Lower leg skin (tissue), 4 donors: ENCODE results near the gene DTNB. TPM values are rescaled to one million over a fixed set of nuclear protein-coding genes. Genes with fewer than 3 reads are reported as not detected.

ENCODE experiments used
- DNase-seq, 2 donors: peaks; one replicate each; pipeline ENCODE4 v3.0.0-alpha.2; 2019; ENCODE audit warnings: low spot score in 2 of 2
- H3K4me3 ChIP-seq: fragments of 200-600 bp; sonication (generic); 2 replicates; pipeline ENCODE4 v1.5.1; 2017; ENCODE audit warnings: mild to moderate bottlenecking, low read depth; ENCODE audit not compliant: poor library complexity, severe bottlenecking
- CTCF ChIP-seq, 3 donors: fragments of 450-650 bp; IDR thresholded peaks; one replicate each; pipeline ENCODE4 v1.5.1; 2016; ENCODE audit warnings: antibody characterized with exemption in 3 of 3, mild to moderate bottlenecking in 3 of 3, moderate library complexity in 2 of 3
- POLR2A ChIP-seq, 2 donors: fragments of 450-650 bp; IDR thresholded peaks; one replicate each; pipeline ENCODE4 v1.6.1; 2016 to 2017; ENCODE audit warnings: antibody characterized with exemption in 2 of 2, mild to moderate bottlenecking in 1 of 2, moderate library complexity in 1 of 2
- WGBS, 2 donors: methylation state at CpG; one replicate each; pipeline ENCODE4 v1.1.5; 2018; 5-methylcytosine and 5-hydroxymethylcytosine counted together
- intact Hi-C: fragments of 100-400 bp; cut with DNase I; formaldehyde crosslinking; loops from one replicate; pipeline ENCODE4 v1.15.0; 2023; ENCODE audit warnings: low total_unique reads
- total RNA-seq, 4 donors: library from RNA; depleted of rRNA; stranded (reverse); fragments of >200 nt; gene quantifications; one replicate each; pipeline ENCODE4 v1.1.0, GENCODE V29; 2016

DTNB gene
- total RNA-seq, 4 donors from 2014 or later: 8.8 to 15.2 (median 12.7) TPM

GRCh38 chr2:25402477-25402876 is 270.9 kb downstream of the DTNB start:
- intact Hi-C loops: no loop called here

GRCh38 chr2:25401307-25402026 is 271.9 kb downstream of the DTNB start:
- no peak overlapping the region for H3K4me3 ChIP-seq
- DNase-seq: peak in 1 of 2 donors; percentile 45
- 76 to 82% methylated on average over 8 of the region's 8 CpGs for WGBS, 2 donors
- no peak for TF ChIP-seq CTCF (IDR thresholded peaks at IDR 0.05)
- TF ChIP-seq POLR2A (IDR thresholded peaks at IDR 0.05): no peak
- intact Hi-C loops: no loop called here

More at GRCh38 chr2:25402477-25402876, 270.9 kb downstream of the DTNB start:
- no peak overlapping the region for H3K4me3 ChIP-seq
- no peak for TF ChIP-seq POLR2A (IDR thresholded peaks at IDR 0.05)
- TF ChIP-seq CTCF (IDR thresholded peaks at IDR 0.05): no peak
- WGBS, 2 donors: 76 to 87% methylated on average over 3 of the region's 3 CpGs
- DNase-seq: peak in 1 of 2 donors; percentile 32

- TF ChIP-seq CTCF (IDR thresholded peaks at IDR 0.05) (no peak), POLR2A (IDR thresholded peaks at IDR 0.05) (no peak)
- no peak overlapping the region for H3K4me3 ChIP-seq
- intact Hi-C loops: no loop called here
- 80 to 88% methylated on average over 3 of the region's 3 CpGs for WGBS, 2 donors
- DNase-seq: peak in 1 of 2 donors; percentile 5
Measured at GRCh38 chr2:25400576-25401216, 272.7 kb downstream of the DTNB start.

GRCh38 chr2:25400169-25400568 is 273.2 kb downstream of the DTNB start:
- intact Hi-C loops: no loop called here
- 90 to 97% methylated on average over 8 of the region's 8 CpGs for WGBS, 2 donors
- no peak overlapping the region for H3K4me3 ChIP-seq
- TF ChIP-seq POLR2A (IDR thresholded peaks at IDR 0.05) (no peak), CTCF (IDR thresholded peaks at IDR 0.05) (no peak)
- peak in 1 of 2 donors; percentile 32 for DNase-seq

- TF ChIP-seq POLR2A (IDR thresholded peaks at IDR 0.05) (no peak), CTCF (IDR thresholded peaks at IDR 0.05) (no peak)
- no peak for DNase-seq
- H3K4me3 ChIP-seq: no peak overlapping the region
- WGBS, 2 donors: 94% methylated on average over 4 of the region's 4 CpGs
- intact Hi-C loops: no loop called here
Measured at GRCh38 chr2:25398534-25398933, 274.8 kb downstream of the DTNB start.
